HepG2 (cell line): ENCODE results near the gene AUNIP. TPM values are rescaled to one million over a fixed set of nuclear protein-coding genes. Genes with fewer than 3 reads are reported as not detected.

ENCODE experiments used
- ARHGAP35 ChIP-seq: sonication (generic); formaldehyde crosslinking; IDR thresholded peaks from 2 replicates; pipeline ENCODE4 v1.9.0; 2022; ENCODE audit warnings: mild to moderate bottlenecking, inconsistent platforms, moderate library complexity, missing genetic modification reagents, borderline replicate concordance
- EHMT2 ChIP-seq: fragments of 200-600 bp; sonication (generic); IDR thresholded peaks from 2 replicates; pipeline ENCODE4 v1.7.0; 2017; ENCODE audit warnings: antibody characterized with exemption, low read depth, low read length, borderline replicate concordance
- KAT2B ChIP-seq: fragments of 150-350 bp; IDR thresholded peaks from 2 replicates; pipeline ENCODE4 v1.6.1; 2014; ENCODE audit warnings: low read depth, low read length, borderline replicate concordance
- MYC ChIP-seq: sonication (generic); formaldehyde crosslinking; IDR thresholded peaks from 2 replicates; pipeline ENCODE4 v1.9.0; 2021; ENCODE audit warnings: missing genetic modification reagents, borderline replicate concordance
- PPARG ChIP-seq: conservative IDR thresholded peaks from 2 replicates; pipeline ENCODE4 v1.6.1; 2016; ENCODE audit warnings: missing biosample characterization, missing genetic modification reagents
- RCOR2 ChIP-seq: IDR thresholded peaks from 2 replicates; pipeline ENCODE4 v1.6.1; 2016; ENCODE audit warnings: missing biosample characterization, missing genetic modification reagents
- REPIN1 ChIP-seq: sonication (generic); formaldehyde crosslinking; IDR thresholded peaks from 2 replicates; pipeline ENCODE4 v1.8.0; 2022; ENCODE audit warnings: missing genetic modification reagents, low read depth, mild to moderate bottlenecking, borderline replicate concordance
- RFXANK ChIP-seq: IDR thresholded peaks from 2 replicates; pipeline ENCODE4 v1.6.1; 2016
- RXRB ChIP-seq: IDR thresholded peaks from 2 replicates; pipeline ENCODE4 v1.6.1; 2016; ENCODE audit warnings: borderline replicate concordance, missing genetic modification reagents, missing compliant biosample characterization
- SNAI1 ChIP-seq: sonication (generic); formaldehyde crosslinking; IDR thresholded peaks from 2 replicates; pipeline ENCODE4 v1.5.0; 2020; ENCODE audit warnings: mild to moderate bottlenecking, missing genetic modification reagents, borderline replicate concordance
- SPEN ChIP-seq: sonication (generic); formaldehyde crosslinking; IDR thresholded peaks from 2 replicates; pipeline ENCODE4 v1.5.1; 2020; ENCODE audit warnings: low read depth, mild to moderate bottlenecking, missing genetic modification reagents
- TAF1 ChIP-seq: sonication (generic); formaldehyde crosslinking; IDR thresholded peaks from 2 replicates; pipeline ENCODE4 v1.4.0; 2020; ENCODE audit warnings: missing genetic modification reagents
- TP53 ChIP-seq: sonication (generic); formaldehyde crosslinking; conservative IDR thresholded peaks from 2 replicates; pipeline ENCODE4 v1.4.0; 2020; ENCODE audit warnings: missing genetic modification reagents
- ZNF34 ChIP-seq: sonication (generic); formaldehyde crosslinking; IDR thresholded peaks from 2 replicates; pipeline ENCODE4 v1.4.0; 2020; ENCODE audit warnings: mild to moderate bottlenecking, missing genetic modification reagents, borderline replicate concordance
- ZNF749 ChIP-seq: sonication (generic); formaldehyde crosslinking; IDR thresholded peaks from 2 replicates; pipeline ENCODE4 v1.8.0; 2022; ENCODE audit warnings: mild to moderate bottlenecking, missing genetic modification reagents, moderate library complexity, borderline replicate concordance
- polyA plus RNA-seq, 8 experiments: library from polyadenylated mRNA; depleted of rRNA in 3 of 8; stranded (reverse) in 7 of 8; unstranded in 1 of 8; fragments of >200 nt; fragmentation: Illumina TruSeq in 4 of 8; extraction: Trizol in 4 of 8; gene quantifications; 2 replicates each; pipeline versions ENCODE4 v1.2.1 to v1.2.3, GENCODE V29; 2011 to 2016; ENCODE audit warnings: low read depth in 4 of 8, missing spikeins in 1 of 8, mixed read lengths in 1 of 8; ENCODE audit not compliant: insufficient read depth in 1 of 8
- total RNA-seq, 5 experiments: library from RNA; depleted of rRNA; stranded (reverse); fragments of >200 nt; fragmentation: Illumina TruSeq; extraction: Trizol; gene quantifications; 2 replicates each; pipeline ENCODE4 v1.2.3, GENCODE V29; 2016; ENCODE audit warnings: low read depth in 1 of 5
- TF ChIP-seq, protein P1 (sequence below): sonication (generic); formaldehyde crosslinking; conservative IDR thresholded peaks from 2 replicates; pipeline ENCODE4 v1.4.0; 2020; ENCODE audit warnings: missing genetic modification reagents
- TF ChIP-seq, protein P2 (sequence below): sonication (generic); formaldehyde crosslinking; IDR thresholded peaks from 2 replicates; pipeline ENCODE4 v1.4.0; 2020; ENCODE audit warnings: missing genetic modification reagents, borderline replicate concordance
- TF ChIP-seq, protein P3 (sequence below): sonication (generic); formaldehyde crosslinking; IDR thresholded peaks from 2 replicates; pipeline ENCODE4 v1.4.0; 2020; ENCODE audit warnings: low read depth, missing genetic modification reagents

Gene AUNIP
- total and polyA plus RNA-seq, 2 of the 13 experiments (the other 11 are each of a cell fraction or from before 2014, with no cell fraction given) = 3.8 to 12.3 TPM

DNA sequence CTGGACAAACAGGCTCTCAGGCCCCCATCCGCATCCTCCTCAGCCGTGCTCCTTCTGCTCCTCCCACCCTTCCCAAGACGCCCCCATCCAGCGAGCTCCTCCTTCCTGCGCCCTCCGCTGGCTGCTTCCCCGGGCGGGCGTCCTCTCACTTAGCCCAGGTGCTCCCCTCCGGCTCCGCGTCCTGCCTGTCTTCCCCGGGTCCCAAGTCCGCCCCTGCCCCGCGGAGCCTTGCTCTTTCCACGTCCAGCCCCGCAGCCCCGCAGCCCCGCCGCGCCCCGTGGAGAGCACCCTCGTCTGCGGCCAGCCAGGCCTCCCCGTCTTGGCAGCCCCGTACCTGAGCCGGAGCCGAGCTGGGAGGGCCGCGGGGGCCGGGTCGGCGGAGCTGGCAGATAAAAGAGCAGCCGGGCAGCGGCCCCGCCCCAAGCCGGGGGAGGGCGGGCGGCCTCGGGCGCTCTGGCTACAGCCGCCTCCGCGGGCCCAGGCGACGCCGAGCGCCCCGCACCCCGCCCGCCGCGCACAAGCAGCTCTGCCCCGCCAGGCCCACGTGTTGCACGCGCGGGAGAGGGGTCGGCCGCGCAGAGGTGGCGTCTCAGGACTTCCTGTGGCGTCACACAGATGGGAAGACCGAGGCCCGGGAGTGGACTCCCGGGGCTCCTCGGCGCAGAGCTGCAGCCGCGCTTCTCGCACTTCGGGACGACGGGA lies 16.0 kb upstream of the AUNIP start, which contains the start of gene PAQR7 (continued):
- TF ChIP-seq SPEN (peak; percentile 70; the same call in 1 of the 2 replicates), TP53 (CRISPR knock-in tag) (no peak), RFXANK (no peak), MYC (peak; percentile 83), ZNF34 (CRISPR knock-in tag) (0 out of 2 replicates have a peak, but pooled peaks have one; percentile 62), ARHGAP35 (CRISPR knock-in tag) (no peak; the same call in 1 of the 2 replicates), TAF1 (CRISPR knock-in tag) (peak; percentile 39; the same call in 1 of the 2 replicates), RCOR2 (CRISPR knock-in tag) (0 out of 2 replicates have a peak, but pooled peaks have one; percentile 37), SNAI1 (CRISPR knock-in tag) (no peak), KAT2B (no peak), REPIN1 (peak; percentile 85), ZNF749 (CRISPR knock-in tag) (peak; percentile 88), EHMT2 (no peak), PPARG (no peak; the same call in 1 of the 2 replicates), RXRB (CRISPR knock-in tag) (no peak)
- TF ChIP-seq, protein P1, sequence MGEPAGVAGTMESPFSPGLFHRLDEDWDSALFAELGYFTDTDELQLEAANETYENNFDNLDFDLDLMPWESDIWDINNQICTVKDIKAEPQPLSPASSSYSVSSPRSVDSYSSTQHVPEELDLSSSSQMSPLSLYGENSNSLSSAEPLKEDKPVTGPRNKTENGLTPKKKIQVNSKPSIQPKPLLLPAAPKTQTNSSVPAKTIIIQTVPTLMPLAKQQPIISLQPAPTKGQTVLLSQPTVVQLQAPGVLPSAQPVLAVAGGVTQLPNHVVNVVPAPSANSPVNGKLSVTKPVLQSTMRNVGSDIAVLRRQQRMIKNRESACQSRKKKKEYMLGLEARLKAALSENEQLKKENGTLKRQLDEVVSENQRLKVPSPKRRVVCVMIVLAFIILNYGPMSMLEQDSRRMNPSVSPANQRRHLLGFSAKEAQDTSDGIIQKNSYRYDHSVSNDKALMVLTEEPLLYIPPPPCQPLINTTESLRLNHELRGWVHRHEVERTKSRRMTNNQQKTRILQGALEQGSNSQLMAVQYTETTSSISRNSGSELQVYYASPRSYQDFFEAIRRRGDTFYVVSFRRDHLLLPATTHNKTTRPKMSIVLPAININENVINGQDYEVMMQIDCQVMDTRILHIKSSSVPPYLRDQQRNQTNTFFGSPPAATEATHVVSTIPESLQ (CRISPR knock-in tag) = no peak
- TF ChIP-seq, protein P2, sequence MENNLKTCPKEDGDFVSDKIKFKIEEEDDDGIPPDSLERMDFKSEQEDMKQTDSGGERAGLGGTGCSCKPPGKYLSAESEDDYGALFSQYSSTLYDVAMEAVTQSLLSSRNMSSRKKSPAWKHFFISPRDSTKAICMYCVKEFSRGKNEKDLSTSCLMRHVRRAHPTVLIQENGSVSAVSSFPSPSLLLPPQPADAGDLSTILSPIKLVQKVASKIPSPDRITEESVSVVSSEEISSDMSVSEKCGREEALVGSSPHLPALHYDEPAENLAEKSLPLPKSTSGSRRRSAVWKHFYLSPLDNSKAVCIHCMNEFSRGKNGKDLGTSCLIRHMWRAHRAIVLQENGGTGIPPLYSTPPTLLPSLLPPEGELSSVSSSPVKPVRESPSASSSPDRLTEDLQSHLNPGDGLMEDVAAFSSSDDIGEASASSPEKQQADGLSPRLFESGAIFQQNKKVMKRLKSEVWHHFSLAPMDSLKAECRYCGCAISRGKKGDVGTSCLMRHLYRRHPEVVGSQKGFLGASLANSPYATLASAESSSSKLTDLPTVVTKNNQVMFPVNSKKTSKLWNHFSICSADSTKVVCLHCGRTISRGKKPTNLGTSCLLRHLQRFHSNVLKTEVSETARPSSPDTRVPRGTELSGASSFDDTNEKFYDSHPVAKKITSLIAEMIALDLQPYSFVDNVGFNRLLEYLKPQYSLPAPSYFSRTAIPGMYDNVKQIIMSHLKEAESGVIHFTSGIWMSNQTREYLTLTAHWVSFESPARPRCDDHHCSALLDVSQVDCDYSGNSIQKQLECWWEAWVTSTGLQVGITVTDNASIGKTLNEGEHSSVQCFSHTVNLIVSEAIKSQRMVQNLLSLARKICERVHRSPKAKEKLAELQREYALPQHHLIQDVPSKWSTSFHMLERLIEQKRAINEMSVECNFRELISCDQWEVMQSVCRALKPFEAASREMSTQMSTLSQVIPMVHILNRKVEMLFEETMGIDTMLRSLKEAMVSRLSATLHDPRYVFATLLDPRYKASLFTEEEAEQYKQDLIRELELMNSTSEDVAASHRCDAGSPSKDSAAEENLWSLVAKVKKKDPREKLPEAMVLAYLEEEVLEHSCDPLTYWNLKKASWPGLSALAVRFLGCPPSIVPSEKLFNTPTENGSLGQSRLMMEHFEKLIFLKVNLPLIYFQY (CRISPR knock-in tag) = 0 out of 2 replicates have a peak, but pooled peaks have one; percentile 74
- TF ChIP-seq, protein P3, sequence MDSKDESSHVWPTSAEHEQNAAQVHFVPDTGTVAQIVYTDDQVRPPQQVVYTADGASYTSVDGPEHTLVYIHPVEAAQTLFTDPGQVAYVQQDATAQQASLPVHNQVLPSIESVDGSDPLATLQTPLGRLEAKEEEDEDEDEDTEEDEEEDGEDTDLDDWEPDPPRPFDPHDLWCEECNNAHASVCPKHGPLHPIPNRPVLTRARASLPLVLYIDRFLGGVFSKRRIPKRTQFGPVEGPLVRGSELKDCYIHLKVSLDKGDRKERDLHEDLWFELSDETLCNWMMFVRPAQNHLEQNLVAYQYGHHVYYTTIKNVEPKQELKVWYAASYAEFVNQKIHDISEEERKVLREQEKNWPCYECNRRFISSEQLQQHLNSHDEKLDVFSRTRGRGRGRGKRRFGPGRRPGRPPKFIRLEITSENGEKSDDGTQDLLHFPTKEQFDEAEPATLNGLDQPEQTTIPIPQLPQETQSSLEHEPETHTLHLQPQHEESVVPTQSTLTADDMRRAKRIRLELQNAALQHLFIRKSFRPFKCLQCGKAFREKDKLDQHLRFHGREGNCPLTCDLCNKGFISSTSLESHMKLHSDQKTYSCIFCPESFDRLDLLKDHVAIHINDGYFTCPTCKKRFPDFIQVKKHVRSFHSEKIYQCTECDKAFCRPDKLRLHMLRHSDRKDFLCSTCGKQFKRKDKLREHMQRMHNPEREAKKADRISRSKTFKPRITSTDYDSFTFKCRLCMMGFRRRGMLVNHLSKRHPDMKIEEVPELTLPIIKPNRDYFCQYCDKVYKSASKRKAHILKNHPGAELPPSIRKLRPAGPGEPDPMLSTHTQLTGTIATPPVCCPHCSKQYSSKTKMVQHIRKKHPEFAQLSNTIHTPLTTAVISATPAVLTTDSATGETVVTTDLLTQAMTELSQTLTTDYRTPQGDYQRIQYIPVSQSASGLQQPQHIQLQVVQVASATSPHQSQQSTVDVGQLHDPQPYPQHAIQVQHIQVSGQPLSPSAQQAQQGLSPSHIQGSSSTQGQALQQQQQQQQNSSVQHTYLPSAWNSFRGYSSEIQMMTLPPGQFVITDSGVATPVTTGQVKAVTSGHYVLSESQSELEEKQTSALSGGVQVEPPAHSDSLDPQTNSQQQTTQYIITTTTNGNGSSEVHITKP = no peak
